ENCODE results near the gene CCDC150.

DNA sequence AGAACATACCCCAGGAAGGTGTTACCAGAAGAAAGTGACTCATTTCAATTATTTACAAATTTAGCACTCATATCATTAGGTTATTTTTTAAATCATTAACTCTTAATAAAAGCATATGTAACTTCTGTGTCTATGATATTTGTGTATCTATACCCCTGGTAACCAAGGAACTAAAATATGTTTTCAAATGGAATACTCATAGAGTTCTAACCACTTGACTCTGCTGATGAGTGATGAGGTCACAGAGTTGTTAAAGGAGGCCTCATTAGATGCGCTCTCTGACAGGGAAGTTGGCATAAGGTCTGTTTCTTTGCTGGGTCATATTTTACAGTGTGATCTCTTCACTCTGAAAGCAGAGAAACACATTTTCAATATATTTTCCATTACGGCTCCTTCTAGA is 73.4 kb downstream of the CCDC150 start:
- TF ChIP-seq, protein P1, sequence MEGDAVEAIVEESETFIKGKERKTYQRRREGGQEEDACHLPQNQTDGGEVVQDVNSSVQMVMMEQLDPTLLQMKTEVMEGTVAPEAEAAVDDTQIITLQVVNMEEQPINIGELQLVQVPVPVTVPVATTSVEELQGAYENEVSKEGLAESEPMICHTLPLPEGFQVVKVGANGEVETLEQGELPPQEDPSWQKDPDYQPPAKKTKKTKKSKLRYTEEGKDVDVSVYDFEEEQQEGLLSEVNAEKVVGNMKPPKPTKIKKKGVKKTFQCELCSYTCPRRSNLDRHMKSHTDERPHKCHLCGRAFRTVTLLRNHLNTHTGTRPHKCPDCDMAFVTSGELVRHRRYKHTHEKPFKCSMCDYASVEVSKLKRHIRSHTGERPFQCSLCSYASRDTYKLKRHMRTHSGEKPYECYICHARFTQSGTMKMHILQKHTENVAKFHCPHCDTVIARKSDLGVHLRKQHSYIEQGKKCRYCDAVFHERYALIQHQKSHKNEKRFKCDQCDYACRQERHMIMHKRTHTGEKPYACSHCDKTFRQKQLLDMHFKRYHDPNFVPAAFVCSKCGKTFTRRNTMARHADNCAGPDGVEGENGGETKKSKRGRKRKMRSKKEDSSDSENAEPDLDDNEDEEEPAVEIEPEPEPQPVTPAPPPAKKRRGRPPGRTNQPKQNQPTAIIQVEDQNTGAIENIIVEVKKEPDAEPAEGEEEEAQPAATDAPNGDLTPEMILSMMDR (IDR thresholded peaks at IDR 0.05 in 8 of 11, conservative IDR thresholded peaks at IDR 0.05 in 3 of 11), result no peak
- TF ChIP-seq POLR2A (IDR thresholded peaks at IDR 0.05), result no peak
